ENCODE measurements around the gene NCAM1. TPM values are rescaled to one million over a fixed set of nuclear protein-coding genes. Genes with fewer than 3 reads are reported as not detected.

Gene NCAM1
- total and polyA plus RNA-seq, 12 donors = 38.7 to 181 (median 111) TPM

- H3K27me3 ChIP-seq = no peaks in the 10 kb centered on the region
- no peak for DNase-seq
- no peak overlapping the region for H3K27ac ChIP-seq
- no peak for TF ChIP-seq POLR2A (IDR thresholded peaks at IDR 0.05)
- TF ChIP-seq, protein P1, sequence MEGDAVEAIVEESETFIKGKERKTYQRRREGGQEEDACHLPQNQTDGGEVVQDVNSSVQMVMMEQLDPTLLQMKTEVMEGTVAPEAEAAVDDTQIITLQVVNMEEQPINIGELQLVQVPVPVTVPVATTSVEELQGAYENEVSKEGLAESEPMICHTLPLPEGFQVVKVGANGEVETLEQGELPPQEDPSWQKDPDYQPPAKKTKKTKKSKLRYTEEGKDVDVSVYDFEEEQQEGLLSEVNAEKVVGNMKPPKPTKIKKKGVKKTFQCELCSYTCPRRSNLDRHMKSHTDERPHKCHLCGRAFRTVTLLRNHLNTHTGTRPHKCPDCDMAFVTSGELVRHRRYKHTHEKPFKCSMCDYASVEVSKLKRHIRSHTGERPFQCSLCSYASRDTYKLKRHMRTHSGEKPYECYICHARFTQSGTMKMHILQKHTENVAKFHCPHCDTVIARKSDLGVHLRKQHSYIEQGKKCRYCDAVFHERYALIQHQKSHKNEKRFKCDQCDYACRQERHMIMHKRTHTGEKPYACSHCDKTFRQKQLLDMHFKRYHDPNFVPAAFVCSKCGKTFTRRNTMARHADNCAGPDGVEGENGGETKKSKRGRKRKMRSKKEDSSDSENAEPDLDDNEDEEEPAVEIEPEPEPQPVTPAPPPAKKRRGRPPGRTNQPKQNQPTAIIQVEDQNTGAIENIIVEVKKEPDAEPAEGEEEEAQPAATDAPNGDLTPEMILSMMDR (IDR thresholded peaks at IDR 0.05) = no peak
- H3K4me1 ChIP-seq (replicated peaks in 1 of 2) = peaks cover 6 to 9% of the 10 kb centered on the region in 2 donors
- H3K9me3 ChIP-seq (replicated peaks in 1 of 3) = no peaks in the 10 kb centered on the region
- 83 to 91% (median 88%) methylated on average over 6 of the region's 6 CpGs for WGBS, 4 donors
- no peak overlapping the region for H3K4me3 ChIP-seq
- intact Hi-C loops (cut with DNase I) = no loop called here
- H3K36me3 ChIP-seq (replicated peaks in 1 of 2) = no peaks in the 10 kb centered on the region
Observed at GRCh38 chr11:113172382-113172951, 211.2 kb downstream of the NCAM1 start.

DNA sequence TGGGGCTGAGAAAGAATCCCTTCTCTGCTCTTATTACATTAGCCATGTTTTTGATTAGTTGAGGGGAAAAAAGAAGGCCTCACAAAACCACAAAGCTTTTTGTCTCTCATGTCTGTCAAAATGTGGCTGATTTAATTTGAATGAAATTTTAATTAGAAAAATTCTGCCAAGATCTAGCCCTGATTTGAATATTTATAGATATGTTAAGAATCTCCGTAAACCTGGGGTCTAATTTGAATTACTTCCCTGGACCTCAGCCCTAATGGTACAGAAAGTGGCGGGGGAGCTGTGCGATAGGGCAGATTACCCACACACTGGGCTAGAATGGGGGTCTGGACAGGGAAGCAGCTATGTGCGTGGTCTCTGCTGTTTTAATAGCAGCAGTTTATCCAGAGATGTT lies 211.9 kb downstream of the NCAM1 start:
- Histone ChIP-seq H3K36me3 (replicated peaks in 1 of 2) (no peaks in the 10 kb centered on the region), H3K4me3 (no peak overlapping the region), H3K27ac (no peak overlapping the region), H3K4me1 (replicated peaks in 1 of 2) (peaks cover 6 to 9% of the 10 kb centered on the region in 2 donors), H3K9me3 (replicated peaks in 1 of 3) (no peaks in the 10 kb centered on the region), H3K27me3 (no peaks in the 10 kb centered on the region)
- TF ChIP-seq, protein P1 (IDR thresholded peaks at IDR 0.05) = no peak
- no peak for TF ChIP-seq POLR2A (IDR thresholded peaks at IDR 0.05)
- no peak for DNase-seq
- intact Hi-C loops (cut with DNase I) = no loop called here
- WGBS, 4 donors = 86 to 94% (median 91%) methylated on average over 4 of the region's 4 CpGs

- Histone ChIP-seq H3K4me3 (no peak overlapping the region), H3K9me3 (replicated peaks in 1 of 3) (no peaks in the 10 kb centered on the region), H3K4me1 (replicated peaks in 1 of 2) (peaks cover 9 to 23% of the 10 kb centered on the region in 2 donors), H3K27me3 (no peaks in the 10 kb centered on the region), H3K27ac (no peak overlapping the region), H3K36me3 (replicated peaks in 1 of 2) (no peaks in the 10 kb centered on the region)
- 78 to 100% (median 90%) methylated on average over 1 of the region's 1 CpG for WGBS, 4 donors
- intact Hi-C loops (cut with DNase I) = no loop called here
- DNase-seq = no peak
- TF ChIP-seq, protein P1 (IDR thresholded peaks at IDR 0.05) = no peak
- TF ChIP-seq POLR2A (IDR thresholded peaks at IDR 0.05) = no peak
Observed at GRCh38 chr11:113174882-113175281, 213.7 kb downstream of the NCAM1 start.

DNA sequence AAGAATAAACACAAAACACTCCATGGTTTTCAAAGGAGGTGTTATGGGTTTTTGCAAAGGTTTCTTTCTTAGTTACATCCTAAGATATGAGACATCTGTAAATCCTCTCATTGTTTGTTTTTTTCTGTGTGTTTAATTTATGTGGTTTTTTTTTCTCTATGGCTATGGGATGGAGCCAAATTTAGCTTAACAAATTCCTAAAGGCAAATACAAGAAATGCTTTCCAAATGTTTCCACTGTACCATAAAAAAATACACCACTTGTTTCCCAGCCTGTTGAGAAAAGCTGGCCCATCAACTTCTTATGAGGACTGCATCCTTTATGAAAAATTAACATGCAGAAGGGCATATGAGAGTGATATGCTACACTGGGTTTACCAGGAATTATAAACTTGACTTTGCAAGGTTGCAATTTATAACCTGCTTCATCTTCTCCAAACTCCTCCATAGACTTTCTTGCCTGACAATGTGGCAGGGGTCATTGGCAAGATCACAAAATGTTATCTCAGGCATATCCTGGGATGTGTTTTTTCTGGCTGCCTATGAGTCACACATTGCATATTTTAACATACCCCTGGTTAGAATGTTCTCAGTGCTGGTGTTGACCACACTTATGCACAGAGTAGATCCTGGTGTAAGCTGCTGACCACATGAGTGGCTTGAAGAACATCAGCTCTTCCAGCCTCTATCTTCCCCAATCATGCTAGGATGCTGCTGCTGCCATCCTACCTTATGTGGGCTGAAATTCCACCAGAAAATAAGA lies 215.6 kb downstream of the NCAM1 start:
- intact Hi-C loops (cut with DNase I) = no loop called here
- no peaks in the 10 kb centered on the region for H3K9me3 ChIP-seq (replicated peaks in 1 of 3)
- no peaks in the 10 kb centered on the region for H3K27me3 ChIP-seq
- no peak overlapping the region for H3K4me3 ChIP-seq
- peaks cover 9 to 23% of the 10 kb centered on the region in 2 donors for H3K4me1 ChIP-seq (replicated peaks in 1 of 2)
- no peak for TF ChIP-seq POLR2A (IDR thresholded peaks at IDR 0.05)
- TF ChIP-seq, protein P1 (IDR thresholded peaks at IDR 0.05) = no peak
- DNase-seq = no peak
- no peaks in the 10 kb centered on the region for H3K36me3 ChIP-seq (replicated peaks in 1 of 2)
- no peak overlapping the region for H3K27ac ChIP-seq
